Vagina (tissue), 2 donors: ENCODE results near the gene C1orf174.

Experiments
- POLR2A ChIP-seq, 2 donors: fragments of 450-650 bp; IDR thresholded peaks; one replicate each; pipeline ENCODE4 v1.6.1; 2017; ENCODE audit warnings: antibody characterized with exemption in 2 of 2, mild to moderate bottlenecking in 2 of 2, moderate library complexity in 2 of 2
- POLR2AphosphoS5 ChIP-seq, 2 donors: sonication (generic); formaldehyde crosslinking; IDR thresholded peaks; one replicate each; pipeline ENCODE4 v1.9.0; 2017; ENCODE audit warnings: antibody characterized with exemption in 2 of 2, mild to moderate bottlenecking in 2 of 2, low read depth in 1 of 2; ENCODE audit not compliant: insufficient read depth in 1 of 2
- TF ChIP-seq, protein P1 (sequence below), 3 experiments: fragments of 450-650 bp in 2 of 3; fragments of 200-600 bp in 1 of 3; sonication (generic) in 1 of 3; IDR thresholded peaks; one replicate each; pipeline ENCODE4 v1.5.1; 2017 to 2019; ENCODE audit warnings: antibody characterized with exemption in 3 of 3, mild to moderate bottlenecking in 2 of 3, moderate library complexity in 2 of 3

DNA sequence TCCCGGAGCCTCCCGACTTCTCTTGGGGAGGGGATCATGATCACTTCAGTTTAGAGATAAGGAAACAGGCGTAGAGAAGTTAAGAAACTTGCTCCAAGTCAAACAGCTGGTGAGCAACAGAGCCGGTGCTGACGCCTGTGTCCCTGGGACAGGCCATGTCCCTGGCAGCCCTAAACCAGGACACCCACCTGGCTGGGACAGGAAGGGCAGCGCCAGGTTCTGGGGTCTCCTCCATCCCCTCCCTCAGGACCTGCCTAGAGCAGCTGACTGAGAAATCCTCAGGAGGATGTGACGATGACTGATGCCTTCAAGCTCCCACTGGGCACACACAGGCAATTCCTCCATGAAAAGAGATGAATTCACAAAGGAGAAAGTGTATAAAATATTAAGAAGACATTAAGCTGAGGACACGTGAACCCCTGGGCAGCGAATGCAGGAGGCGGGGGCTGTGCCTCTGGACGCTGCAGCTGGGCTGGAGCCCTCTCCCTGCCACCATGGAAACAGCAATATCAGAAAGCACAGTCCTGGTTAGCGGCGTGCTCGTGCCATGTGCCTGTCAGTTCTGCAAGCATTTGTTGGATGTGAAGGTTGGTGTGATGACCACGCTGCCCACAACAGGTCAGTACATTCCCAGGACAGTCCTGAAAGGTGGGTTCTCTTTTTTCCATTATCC, 40.1 kb upstream of the C1orf174 start:
- TF ChIP-seq, protein P1, sequence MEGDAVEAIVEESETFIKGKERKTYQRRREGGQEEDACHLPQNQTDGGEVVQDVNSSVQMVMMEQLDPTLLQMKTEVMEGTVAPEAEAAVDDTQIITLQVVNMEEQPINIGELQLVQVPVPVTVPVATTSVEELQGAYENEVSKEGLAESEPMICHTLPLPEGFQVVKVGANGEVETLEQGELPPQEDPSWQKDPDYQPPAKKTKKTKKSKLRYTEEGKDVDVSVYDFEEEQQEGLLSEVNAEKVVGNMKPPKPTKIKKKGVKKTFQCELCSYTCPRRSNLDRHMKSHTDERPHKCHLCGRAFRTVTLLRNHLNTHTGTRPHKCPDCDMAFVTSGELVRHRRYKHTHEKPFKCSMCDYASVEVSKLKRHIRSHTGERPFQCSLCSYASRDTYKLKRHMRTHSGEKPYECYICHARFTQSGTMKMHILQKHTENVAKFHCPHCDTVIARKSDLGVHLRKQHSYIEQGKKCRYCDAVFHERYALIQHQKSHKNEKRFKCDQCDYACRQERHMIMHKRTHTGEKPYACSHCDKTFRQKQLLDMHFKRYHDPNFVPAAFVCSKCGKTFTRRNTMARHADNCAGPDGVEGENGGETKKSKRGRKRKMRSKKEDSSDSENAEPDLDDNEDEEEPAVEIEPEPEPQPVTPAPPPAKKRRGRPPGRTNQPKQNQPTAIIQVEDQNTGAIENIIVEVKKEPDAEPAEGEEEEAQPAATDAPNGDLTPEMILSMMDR (IDR thresholded peaks at IDR 0.05), result no peak
- TF ChIP-seq POLR2AphosphoS5 (IDR thresholded peaks at IDR 0.05; ENCODE audit: insufficient read depth in 1 of 2, low read depth in 1 of 2) (no peak), POLR2A (IDR thresholded peaks at IDR 0.05) (no peak)
